ENCODE results near the gene RNF17.
"Not testable (repeated sequence)": the region's sequence is repeated elsewhere in the genome, so short reads cannot be mapped to it uniquely, and the experiment has no call there.

RNF17 gene

GRCh38 chr13:24742977-24743376 lies 21.0 kb upstream of the RNF17 start:
- DNase-seq (ENCODE audit: low read depth), result no peak

- no peak for DNase-seq (ENCODE audit: low read depth)
Observed at GRCh38 chr13:24744247-24744646, 19.7 kb upstream of the RNF17 start.

- no peak for DNase-seq (ENCODE audit: low read depth)
Observed at GRCh38 chr13:24745516-24745860, 18.5 kb upstream of the RNF17 start.

- no peak for DNase-seq (ENCODE audit: low read depth)
Observed at GRCh38 chr13:24745861-24746617, 17.9 kb upstream of the RNF17 start.

- DNase-seq (ENCODE audit: low read depth), result no peak
Observed at GRCh38 chr13:24746618-24747247, 17.2 kb upstream of the RNF17 start.

GRCh38 chr13:24747248-24748060 lies 16.5 kb upstream of the RNF17 start:
- DNase-seq (ENCODE audit: low read depth), result no peak

- no peak for DNase-seq (ENCODE audit: low read depth)
Observed at GRCh38 chr13:24748061-24748400, 15.9 kb upstream of the RNF17 start.

- DNase-seq (ENCODE audit: low read depth), result no peak
Observed at GRCh38 chr13:24759197-24759596, 4.8 kb upstream of the RNF17 start.

- DNase-seq (ENCODE audit: low read depth), result no peak
Observed at GRCh38 chr13:24764276-24764630, 284 bp downstream of the RNF17 start.

GRCh38 chr13:24777171-24777570 lies 13.2 kb downstream of the RNF17 start:
- DNase-seq (ENCODE audit: low read depth), result no peak

- DNase-seq (ENCODE audit: low read depth), result no peak
Observed at GRCh38 chr13:24784319-24784718, 20.4 kb downstream of the RNF17 start.

GRCh38 chr13:24788538-24788937 lies 24.6 kb downstream of the RNF17 start:
- no peak for DNase-seq (ENCODE audit: low read depth)

GRCh38 chr13:24802074-24802473 lies 38.1 kb downstream of the RNF17 start:
- no peak for DNase-seq (ENCODE audit: low read depth)

GRCh38 chr13:24821207-24821606 lies 57.2 kb downstream of the RNF17 start:
- DNase-seq (ENCODE audit: low read depth), result no peak

- DNase-seq (ENCODE audit: low read depth), result no peak
Observed at GRCh38 chr13:24822640-24823039, 58.7 kb downstream of the RNF17 start.

- DNase-seq (ENCODE audit: low read depth), result not testable (repeated sequence)
Observed at GRCh38 chr13:24823122-24823710, 59.2 kb downstream of the RNF17 start.

- no peak for DNase-seq (ENCODE audit: low read depth)
Observed at GRCh38 chr13:24827799-24828198, 63.8 kb downstream of the RNF17 start.

- no peak for DNase-seq (ENCODE audit: low read depth)
Observed at GRCh38 chr13:24834902-24835510, 71.0 kb downstream of the RNF17 start.

GRCh38 chr13:24837528-24837927 lies 73.6 kb downstream of the RNF17 start:
- DNase-seq (ENCODE audit: low read depth), result not testable (repeated sequence)

- DNase-seq (ENCODE audit: low read depth), result no peak
Observed at GRCh38 chr13:24842549-24843274, 78.7 kb downstream of the RNF17 start.

- DNase-seq (ENCODE audit: low read depth), result no peak
Observed at GRCh38 chr13:24851546-24851945, 87.6 kb downstream of the RNF17 start.

- no peak for DNase-seq (ENCODE audit: low read depth)
Observed at GRCh38 chr13:24854311-24854710, 90.3 kb downstream of the RNF17 start.
